Heart left ventricle (tissue), 16 donors: Measurements from ENCODE around the gene EMC8. TPM values are rescaled to one million over a fixed set of nuclear protein-coding genes. Genes with fewer than 3 reads are reported as not detected.

Experiments used
- ATAC-seq, 4 donors: fragments of 200-7000 bp; cut with Tn5 transposase; one replicate each; pipeline ENCODE4 v1.9.1; 2020 to 2022; ENCODE audit warnings: moderate library complexity in 4 of 4, mild to moderate bottlenecking in 3 of 4, moderate number of reproducible peaks in 1 of 4
- DNase-seq, 5 donors: peaks; one replicate each; pipeline ENCODE4 v3.0.0-alpha.2; 2020
- H3K27ac ChIP-seq, 12 donors: fragments of 200-600 bp; sonication (generic) in 4 of 12; one replicate each; pipeline versions ENCODE4 v1.5.0 to v1.8.0; 2016 to 2022; ENCODE audit warnings: mild to moderate bottlenecking in 2 of 12
- H3K27me3 ChIP-seq, 9 donors: fragments of 200-600 bp; sonication (generic) in 2 of 9; one replicate each; pipeline versions ENCODE4 v1.5.1 to v1.8.0; 2016 to 2022; ENCODE audit warnings: mild to moderate bottlenecking in 3 of 9
- H3K36me3 ChIP-seq, 9 donors: fragments of 200-600 bp; sonication (generic) in 2 of 9; one replicate each; pipeline versions ENCODE4 v1.5.0 to v1.8.0; 2018 to 2022; ENCODE audit warnings: mild to moderate bottlenecking in 2 of 9
- H3K4me1 ChIP-seq, 12 donors: fragments of 200-600 bp; sonication (generic) in 4 of 12; one replicate each; pipeline versions ENCODE4 v1.5.0 to v1.8.0; 2016 to 2022; ENCODE audit warnings: mild to moderate bottlenecking in 3 of 12
- H3K4me3 ChIP-seq, 12 donors: fragments of 200-600 bp; sonication (generic) in 4 of 12; one replicate each; pipeline versions ENCODE4 v1.5.0 to v1.8.0; 2017 to 2022; ENCODE audit warnings: mild to moderate bottlenecking in 9 of 12, moderate library complexity in 4 of 12
- H3K9me3 ChIP-seq, 12 donors: fragments of 200-600 bp; sonication (generic) in 4 of 12; one replicate each; pipeline versions ENCODE4 v1.5.0 to v1.8.0; 2016 to 2022; ENCODE audit warnings: mild to moderate bottlenecking in 1 of 12
- CTCF ChIP-seq, 12 donors: fragments of 200-600 bp; sonication (generic) in 4 of 12; IDR thresholded peaks; one replicate each; pipeline versions ENCODE4 v1.5.0 to v1.8.0; 2018 to 2022; ENCODE audit warnings: antibody characterized with exemption in 12 of 12, mild to moderate bottlenecking in 5 of 12
- POLR2A ChIP-seq, 2 donors: fragments of 450-650 bp; IDR thresholded peaks; one replicate each; pipeline ENCODE4 v1.6.1; 2017; ENCODE audit warnings: antibody characterized with exemption in 2 of 2, mild to moderate bottlenecking in 2 of 2, moderate library complexity in 2 of 2
- WGBS, 4 donors: extraction: QIAGEN DNeasy Blood & Tissue Kit in 2 of 4; methylation state at CpG; one replicate each; pipeline versions ENCODE4 v1.1.5 to v1.1.7; 2013 to 2018; 5-methylcytosine and 5-hydroxymethylcytosine counted together
- intact Hi-C, 10 donors: fragments of 100-400 bp; cut with DNase I; formaldehyde crosslinking; loops; one replicate each; pipeline versions ENCODE4 v1.11.1 to v1.14.2; 2022
- polyA plus RNA-seq, 2 donors: library from polyadenylated mRNA; stranded (reverse); fragments of 200-250 nt; gene quantifications; one replicate each; pipeline ENCODE4 v1.2.3, GENCODE V29; 2013
- total RNA-seq, 9 donors: library from RNA; depleted of rRNA in 2 of 9; stranded (reverse); fragments of >200 nt in 2 of 9; fragmentation: NEBNext Ultra II Directional in 3 of 9; extraction: Animal tissue kit (Norgen Biotek cat#: 25700) in 3 of 9; gene quantifications; one replicate each; pipeline versions ENCODE4 v1.1.0 to v1.2.4, GENCODE V29; 2016 to 2023
- donor health status: ischemic (EF 13 %, LVEDD 7.1; RV severe dilation, severe dysfunction).
- donor health status: healthy with polysubstance abuse.
- donor health status: DM: no; HTN: yes; CAD: no.
- donor health status: DM: no; HTN: no; CAD: no.
- donor health status: ischemic (EF 25% LVEDD 6.9; RV normal size, moderate dysfunction).
- donor health status: ischemic (EF 25% LVEDD 5.7; RV mildly dilated, moderate dysfunction).
- donor health status: healthy.
- donor health status: DM: yes; HTN: yes; CAD: no.
- donor health status: ischemic (EF 35%, LVEDD 5.7; RV mildly dilated, moderate dysfunction).
- donor health status: nonischemic (EF 11% LVEDD 7.7; RV severe dilation, severe dysfunction).
- donor health status: DM: yes; HTN: yes; CAD: no.
- donor health status: PGD.
- donor health status: ischemic (EF 29% LVEDD 5.4; RV normal size, mild dysfunction).
- donor health status: nonischemic (EF 23%, LVEDD 6.1; RV moderate dilation, normal function).

EMC8 gene
- total and polyA plus RNA-seq, 11 donors: 9.2 to 39.1 (median 24.4) TPM

GRCh38 chr16:85765767-85766166 is 33.6 kb downstream of the EMC8 start:
- ATAC-seq (no peak), DNase-seq (no peak)
- WGBS, 4 donors: 52 to 75% (median 68%) methylated on average over 8 of the region's 8 CpGs
- H3K4me3 ChIP-seq: no peak overlapping the region
- H3K9me3 ChIP-seq: no peaks in the 10 kb centered on the region
- peaks cover 0 to 17% (median 0%) of the 10 kb centered on the region in 9 donors for H3K27me3 ChIP-seq
- H3K27ac ChIP-seq: no peak overlapping the region
- peaks cover 0 to 4% (median 0%) of the 10 kb centered on the region in 9 donors for H3K36me3 ChIP-seq
- peaks cover 0 to 8% (median 0%) of the 10 kb centered on the region in 12 donors for H3K4me1 ChIP-seq
- intact Hi-C loops: no loop called here
- TF ChIP-seq POLR2A (IDR thresholded peaks at IDR 0.05): no peak

DNA sequence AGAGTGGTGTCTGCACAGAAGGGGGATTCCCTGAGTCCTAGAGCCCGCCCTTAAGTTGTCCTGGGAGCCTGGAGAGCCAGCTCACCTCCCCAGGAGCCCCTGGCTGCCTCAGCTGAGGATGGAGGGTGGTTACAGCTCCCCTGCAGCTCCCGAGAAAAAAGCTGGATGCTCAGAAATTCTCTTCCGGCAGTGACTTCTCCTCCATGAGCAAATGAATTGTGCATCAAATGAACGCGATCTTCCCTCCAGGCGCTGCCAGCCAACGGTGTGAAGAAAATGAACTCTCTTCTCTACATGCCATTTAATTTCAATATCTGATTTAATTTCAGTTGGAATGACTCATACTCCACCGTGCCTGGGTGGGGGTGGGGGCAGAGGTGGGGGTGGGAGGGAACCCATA is 34.1 kb downstream of the EMC8 start:
- no peak overlapping the region for H3K27ac ChIP-seq
- ATAC-seq: no peak
- WGBS, 4 donors: 57 to 72% (median 65%) methylated on average over 8 of the region's 8 CpGs
- H3K4me3 ChIP-seq: no peak overlapping the region
- DNase-seq: no peak
- intact Hi-C loops: no loop called here
- H3K27me3 ChIP-seq: peaks cover 0 to 22% (median 0%) of the 10 kb centered on the region in 9 donors
- TF ChIP-seq POLR2A (IDR thresholded peaks at IDR 0.05): no peak
- TF ChIP-seq CTCF (IDR thresholded peaks at IDR 0.05): no peak
- H3K9me3 ChIP-seq: no peaks in the 10 kb centered on the region
- no peaks in the 10 kb centered on the region for H3K36me3 ChIP-seq
- peaks cover 0 to 8% (median 0%) of the 10 kb centered on the region in 12 donors for H3K4me1 ChIP-seq

GRCh38 chr16:85763616-85764015 is 35.7 kb downstream of the EMC8 start:
- no peak overlapping the region for H3K4me3 ChIP-seq
- intact Hi-C loops: no loop called here
- no peak for TF ChIP-seq POLR2A (IDR thresholded peaks at IDR 0.05)
- TF ChIP-seq CTCF (IDR thresholded peaks at IDR 0.05): no peak
- H3K36me3 ChIP-seq: no peaks in the 10 kb centered on the region
- no peaks in the 10 kb centered on the region for H3K9me3 ChIP-seq
- H3K4me1 ChIP-seq: peaks cover 0 to 17% (median 0%) of the 10 kb centered on the region in 12 donors
- DNase-seq: no peak
- no peak overlapping the region for H3K27ac ChIP-seq
- no peak for ATAC-seq
- peaks cover 0 to 32% (median 0%) of the 10 kb centered on the region in 9 donors for H3K27me3 ChIP-seq
- WGBS, 4 donors: 73 to 94% (median 90%) methylated on average over 2 of the region's 2 CpGs

- Histone ChIP-seq H3K4me1 (peaks cover 0 to 20% (median 0%) of the 10 kb centered on the region in 12 donors), H3K27ac (no peak overlapping the region), H3K36me3 (no peaks in the 10 kb centered on the region), H3K27me3 (peaks cover 0 to 32% (median 0%) of the 10 kb centered on the region in 9 donors), H3K9me3 (no peaks in the 10 kb centered on the region), H3K4me3 (no peak overlapping the region)
- ATAC-seq (no peak), DNase-seq (no peak)
- intact Hi-C loops: no loop called here
- 84 to 90% (median 87%) methylated on average over 10 to 12 of the region's 12 CpGs for WGBS, 4 donors
- TF ChIP-seq CTCF (IDR thresholded peaks at IDR 0.05): no peak
- TF ChIP-seq POLR2A (IDR thresholded peaks at IDR 0.05): no peak
Observed at GRCh38 chr16:85762970-85763369, 36.4 kb downstream of the EMC8 start.

GRCh38 chr16:85761861-85762260 is 37.5 kb downstream of the EMC8 start:
- no peak for ATAC-seq

More at GRCh38 chr16:85761861-85762260, 37.5 kb downstream of the EMC8 start:
- WGBS, 4 donors: 62 to 79% (median 71%) methylated on average over 6 of the region's 6 CpGs
- peaks cover 0 to 20% (median 0%) of the 10 kb centered on the region in 12 donors for H3K4me1 ChIP-seq
- no peaks in the 10 kb centered on the region for H3K9me3 ChIP-seq
- DNase-seq: no peak
- H3K4me3 ChIP-seq: no peak overlapping the region
- H3K27me3 ChIP-seq: peaks cover 0 to 32% (median 0%) of the 10 kb centered on the region in 9 donors
- intact Hi-C loops: no loop called here
- no peak for TF ChIP-seq POLR2A (IDR thresholded peaks at IDR 0.05)
- TF ChIP-seq CTCF (IDR thresholded peaks at IDR 0.05): no peak
- H3K36me3 ChIP-seq: no peaks in the 10 kb centered on the region
- no peak overlapping the region for H3K27ac ChIP-seq
